Left cardiac atrium (tissue), 4 donors: ENCODE results near the gene TP53RK. TPM values are rescaled to one million over a fixed set of nuclear protein-coding genes. Genes with fewer than 3 reads are reported as not detected.
"Not testable (repeated sequence)": the region's sequence is repeated elsewhere in the genome, so short reads cannot be mapped to it uniquely, and the experiment has no call there.

ENCODE experiments used
- ATAC-seq, 2 donors: fragments of 200-7000 bp; cut with Tn5 transposase; one replicate each; pipeline ENCODE4 v1.9.1; 2020; ENCODE audit warnings: mild to moderate bottlenecking in 2 of 2, moderate library complexity in 2 of 2
- DNase-seq: peaks from one replicate; pipeline ENCODE4 v3.0.0-alpha.2; 2020
- intact Hi-C, 2 donors: fragments of 100-400 bp; cut with DNase I; formaldehyde crosslinking; loops; one replicate each; pipeline versions ENCODE4 v1.14.1 to v1.15.1; 2022 to 2023
- total RNA-seq, 2 donors: library from RNA; stranded (reverse); fragmentation: NEBNext Ultra II Directional; extraction: Animal tissue kit (Norgen Biotek cat#: 25700); gene quantifications; one replicate each; pipeline ENCODE4 v1.2.1, GENCODE V29; 2021
- donor health status: DM: no; HTN: yes; CAD: no.
- donor health status: DM: no; HTN: yes; CAD: no; lungs with severe emphysema.
- donor health status: DM: yes; HTN: yes; CAD: no.
- donor health status: Dilated cardiomyopathy.

Gene TP53RK
- total RNA-seq, 2 donors from 2014 or later, result 6.8 to 9.7 TPM

GRCh38 chr20:46688151-46689081, 828 bp downstream of the TP53RK start:
- intact Hi-C loops, result no loop called here
- ATAC-seq (no peak), DNase-seq (no peak)

- intact Hi-C loops, result no loop called here
- ATAC-seq (peak; percentile 80 to 82), DNase-seq (peak; percentile 64)
Observed at GRCh38 chr20:46683939-46684750, 5.1 kb downstream of the TP53RK start.

GRCh38 chr20:46683668-46683938, 5.6 kb downstream of the TP53RK start:
- no peak for DNase-seq
- intact Hi-C loops, result no loop called here
- peak in 1 of 2 donors; percentile 14 for ATAC-seq

GRCh38 chr20:46683011-46683667, 6.1 kb downstream of the TP53RK start:
- ATAC-seq, result peak in 1 of 2 donors; percentile 51
- intact Hi-C loops, result no loop called here
- no peak for DNase-seq

GRCh38 chr20:46682063-46682821, 7.0 kb downstream of the TP53RK start:
- ATAC-seq (no peak), DNase-seq (no peak)
- intact Hi-C loops, result no loop called here

GRCh38 chr20:46681032-46681854, 8.0 kb downstream of the TP53RK start:
- intact Hi-C loops, result loop anchor here in 1 of 2 donors (2.0 kb wide), 1 partner anchor 122 kb away; no protein-coding TSS in a partner anchor
- ATAC-seq (peak in 1 of 2 donors; percentile 37), DNase-seq (peak; percentile 43)

- intact Hi-C loops, result loop anchor here in 1 of 2 donors (2.0 kb wide), 1 partner anchor 122 kb away; no protein-coding TSS in a partner anchor
- DNase-seq, result no peak
- ATAC-seq, result no peak
Observed at GRCh38 chr20:46680684-46681031, 8.6 kb downstream of the TP53RK start.

- intact Hi-C loops, result loop anchor here in 1 of 2 donors (10.0 kb wide), 1 partner anchor 134 kb away; no protein-coding TSS in a partner anchor
- DNase-seq (no peak), ATAC-seq (no peak)
Observed at GRCh38 chr20:46678516-46678915, 10.7 kb downstream of the TP53RK start.

- ATAC-seq, result no peak
- intact Hi-C loops, result loop anchor here in 1 of 2 donors (10.0 kb wide), 1 partner anchor 133 kb away; no protein-coding TSS in a partner anchor
- no peak for DNase-seq
Observed at GRCh38 chr20:46677608-46678007, 11.6 kb downstream of the TP53RK start.

GRCh38 chr20:46676649-46677316, 12.5 kb downstream of the TP53RK start:
- not testable (repeated sequence) for DNase-seq, ATAC-seq
- intact Hi-C loops, result loop anchor here in 1 of 2 donors (10.0 kb wide), 1 partner anchor 132 kb away; no protein-coding TSS in a partner anchor

GRCh38 chr20:46674253-46675083, 14.8 kb downstream of the TP53RK start:
- no peak for DNase-seq
- intact Hi-C loops, result loop anchor here in 1 of 2 donors (10.0 kb wide), 1 partner anchor 130 kb away; no protein-coding TSS in a partner anchor

GRCh38 chr20:46673394-46674252, 15.6 kb downstream of the TP53RK start:
- no peak for ATAC-seq
- DNase-seq, result no peak
- intact Hi-C loops, result loop anchor here in 1 of 2 donors (10.0 kb wide), 1 partner anchor 129 kb away; no protein-coding TSS in a partner anchor

More at GRCh38 chr20:46674253-46675083, 14.8 kb downstream of the TP53RK start:
- no peak for ATAC-seq

GRCh38 chr20:46672543-46673148, 16.6 kb downstream of the TP53RK start:
- intact Hi-C loops, result loop anchor here in 1 of 2 donors (10.0 kb wide), 1 partner anchor 128 kb away; no protein-coding TSS in a partner anchor
- DNase-seq (no peak), ATAC-seq (no peak)

GRCh38 chr20:46671866-46672542, 17.2 kb downstream of the TP53RK start:
- DNase-seq, result no peak
- ATAC-seq, result no peak
- intact Hi-C loops, result loop anchor here in 1 of 2 donors (10.0 kb wide), 1 partner anchor 127 kb away; no protein-coding TSS in a partner anchor
